Activated CD4-positive, alpha-beta T cell treated with anti-CD3 and anti-CD28 coated beads for 36 hours (primary cell): ENCODE results near the gene SLC36A2. TPM values are rescaled to one million over a fixed set of nuclear protein-coding genes. Genes with fewer than 3 reads are reported as not detected.

ENCODE experiments used
- total RNA-seq, 2 experiments: library from RNA; stranded (reverse); gene quantifications; one replicate each; pipeline ENCODE4 v1.2.3, GENCODE V29; 2021

The SLC36A2 gene
- total RNA-seq, 2 experiments from 2014 or later = not detected

Other genes starting within 250 kb of the SLC36A2 start
- gene ANXA6, start 189.8 kb downstream of the SLC36A2 start, total RNA-seq = 100 to 1,000 TPM; 322 to 332 TPM
- 10 to 100 TPM; 24.8 to 26.9 TPM for gene CCDC69, start 123.5 kb downstream of the SLC36A2 start, total RNA-seq
- 10 to 100 TPM; 17.2 to 19.3 TPM for gene GM2A, start 94.4 kb downstream of the SLC36A2 start, total RNA-seq
- gene SLC36A3, start 43.8 kb downstream of the SLC36A2 start, total RNA-seq = not detected
- 1 to 10 TPM; 3.4 to 4.4 TPM for gene SLC36A1, start 100.0 kb upstream of the SLC36A2 start, total RNA-seq
- not detected for gene FAT2, start 243.8 kb upstream of the SLC36A2 start, total RNA-seq